ENCODE results near the gene TFF1.

DNA sequence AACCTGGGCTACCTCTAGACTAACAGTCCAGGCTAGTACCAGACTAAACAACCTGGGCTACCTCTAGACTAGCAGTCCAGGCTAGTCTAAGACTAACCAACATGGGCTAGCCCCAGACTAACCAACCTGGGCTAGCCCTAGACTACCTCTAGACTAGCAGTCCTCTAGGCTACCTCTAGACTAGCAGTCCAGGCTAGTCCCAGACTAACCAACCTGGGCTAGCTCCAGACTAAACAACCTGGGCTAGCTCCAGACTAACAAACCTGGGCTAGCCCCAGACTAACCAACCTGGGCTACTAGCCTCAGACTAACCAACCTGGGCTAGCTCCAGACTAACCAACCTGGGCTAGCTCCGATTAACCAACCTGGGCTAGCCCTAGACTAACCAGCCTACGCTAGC lies 17.6 kb downstream of the TFF1 start:
- TF ChIP-seq, protein P1, sequence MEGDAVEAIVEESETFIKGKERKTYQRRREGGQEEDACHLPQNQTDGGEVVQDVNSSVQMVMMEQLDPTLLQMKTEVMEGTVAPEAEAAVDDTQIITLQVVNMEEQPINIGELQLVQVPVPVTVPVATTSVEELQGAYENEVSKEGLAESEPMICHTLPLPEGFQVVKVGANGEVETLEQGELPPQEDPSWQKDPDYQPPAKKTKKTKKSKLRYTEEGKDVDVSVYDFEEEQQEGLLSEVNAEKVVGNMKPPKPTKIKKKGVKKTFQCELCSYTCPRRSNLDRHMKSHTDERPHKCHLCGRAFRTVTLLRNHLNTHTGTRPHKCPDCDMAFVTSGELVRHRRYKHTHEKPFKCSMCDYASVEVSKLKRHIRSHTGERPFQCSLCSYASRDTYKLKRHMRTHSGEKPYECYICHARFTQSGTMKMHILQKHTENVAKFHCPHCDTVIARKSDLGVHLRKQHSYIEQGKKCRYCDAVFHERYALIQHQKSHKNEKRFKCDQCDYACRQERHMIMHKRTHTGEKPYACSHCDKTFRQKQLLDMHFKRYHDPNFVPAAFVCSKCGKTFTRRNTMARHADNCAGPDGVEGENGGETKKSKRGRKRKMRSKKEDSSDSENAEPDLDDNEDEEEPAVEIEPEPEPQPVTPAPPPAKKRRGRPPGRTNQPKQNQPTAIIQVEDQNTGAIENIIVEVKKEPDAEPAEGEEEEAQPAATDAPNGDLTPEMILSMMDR (conservative IDR thresholded peaks at IDR 0.05 in 1 of 2, IDR thresholded peaks at IDR 0.05 in 1 of 2; ENCODE audit: extremely low read depth in 1 of 2, insufficient read depth in 1 of 2, low read depth in 1 of 2, low read length in 2 of 2), result no peak
- TF ChIP-seq EZH2 (IDR thresholded peaks at IDR 0.05; ENCODE audit: borderline replicate concordance, low read length), result no peak

Data from mammary epithelial cell (primary cell).